A549 (cell line): ENCODE data around the gene HCFC1R1. TPM values are rescaled to one million over a fixed set of nuclear protein-coding genes. Genes with fewer than 3 reads are reported as not detected.

Experiments used
- ATAC-seq, 2 experiments: fragments of 200-7000 bp in 1 of 2; fragments of >200 bp in 1 of 2; cut with Nextera tagmentation in 1 of 2; cut with Tn5 transposase in 1 of 2; 3 replicates each; pipeline versions ENCODE4 v1.8.0 to v1.9.1; 2018 to 2020; ENCODE audit warnings: mild to moderate bottlenecking in 1 of 2, moderate library complexity in 1 of 2
- CTCF ChIA-PET: fragments of 300-600 bp; sonication (Branson Sonifier 250); formaldehyde crosslinking; extraction: SDS; loops from one replicate; lab custom pipeline; 2021; ENCODE audit warnings: antibody characterized with exemption, inconsistent platforms; lab: Yijun Ruan, JAX
- POLR2A ChIA-PET: fragments of 350-600 bp; formaldehyde crosslinking; extraction: SDS; loops from one replicate; lab custom pipeline; 2021; ENCODE audit warnings: antibody characterized with exemption, inconsistent platforms; lab: Yijun Ruan, JAX
- DNase-seq, 2 experiments: peaks; one replicate each; pipeline versions ENCODE4 v3.0.0 to v3.0.0-alpha.2; 2011 to 2016; ENCODE audit warnings: low read depth in 1 of 2, low spot score in 1 of 2
- FAIRE-seq: peaks from 2 replicates; lab custom pipeline; 2011; peaks lifted over from hg19 to GRCh38; lab: Jason Lieb, UNC
- H3K27ac ChIP-seq, 2 experiments: fragments of >200 bp; sonication (Bioruptor Twin); formaldehyde crosslinking; 3 replicates each; pipeline ENCODE4 v1.5.1; 2016 to 2017
- H3K4me1 ChIP-seq: fragments of >200 bp; sonication (Bioruptor Twin); formaldehyde crosslinking; 3 replicates; pipeline ENCODE4 v1.6.1; 2016
- H3K4me2 ChIP-seq: fragments of >200 bp; sonication (Bioruptor Twin); formaldehyde crosslinking; 3 replicates; pipeline ENCODE4 v1.6.1; 2016
- H3K4me3 ChIP-seq: fragments of >200 bp; sonication (Bioruptor Twin); formaldehyde crosslinking; 3 replicates; pipeline ENCODE4 v1.5.1; 2016
- H3K9me3 ChIP-seq: fragments of >200 bp; sonication (Bioruptor Twin); formaldehyde crosslinking; 3 replicates; pipeline ENCODE4 v1.6.1; 2016
- ATOH8 ChIP-seq: fragments of 250-450 bp; sonication (Bioruptor Pico); IDR thresholded peaks from 2 replicates; pipeline ENCODE4 v1.5.0; 2020; ENCODE audit warnings: low read depth, mild to moderate bottlenecking, moderate library complexity
- BCL3 ChIP-seq: fragments of >200 bp; sonication (Bioruptor Twin); formaldehyde crosslinking; IDR thresholded peaks from 3 replicates; pipeline ENCODE4 v1.6.1; 2016
- BHLHE40 ChIP-seq: IDR thresholded peaks from 2 replicates; pipeline ENCODE4 v1.6.1; 2012; ENCODE audit warnings: low read depth, low read length, inconsistent platforms
- CHD2 ChIP-seq: fragments of 150-350 bp; IDR thresholded peaks from 2 replicates; pipeline ENCODE4 v1.6.1; 2014; ENCODE audit warnings: low read length; ENCODE audit not compliant: partially characterized antibody
- CTCF ChIP-seq: fragments of >200 bp; sonication (Bioruptor Twin); formaldehyde crosslinking; IDR thresholded peaks from 3 replicates; pipeline ENCODE4 v1.5.1; 2016
- EHF ChIP-seq: fragments of 250-450 bp; sonication (Bioruptor Pico); IDR thresholded peaks from 2 replicates; pipeline ENCODE4 v1.5.0; 2020; ENCODE audit warnings: mild to moderate bottlenecking
- EHMT2 ChIP-seq: fragments of 200-600 bp; sonication (generic); IDR thresholded peaks from 2 replicates; pipeline ENCODE4 v1.6.1; 2016; ENCODE audit warnings: antibody characterized with exemption, low read depth, mild to moderate bottlenecking, moderate library complexity
- EP300 ChIP-seq, 2 experiments: fragments of >200 bp; sonication (Bioruptor Twin); formaldehyde crosslinking; IDR thresholded peaks; 2 replicates in 1 of 2; 3 replicates in 1 of 2; pipeline ENCODE4 v1.6.1; 2016 to 2017
- ESRRA ChIP-seq: fragments of 150-350 bp; IDR thresholded peaks from 2 replicates; pipeline ENCODE4 v1.6.1; 2014; ENCODE audit warnings: mild to moderate bottlenecking, low read length, borderline replicate concordance
- FOSL2 ChIP-seq, 2 experiments: fragments of 450-650 bp in 1 of 2; fragments of >200 bp in 1 of 2; sonication (Bioruptor Twin) in 1 of 2; formaldehyde crosslinking; IDR thresholded peaks; 2 replicates each; pipeline versions ENCODE4 v1.5.0 to v1.6.1; 2016 to 2020; ENCODE audit warnings: mild to moderate bottlenecking in 1 of 2, moderate library complexity in 1 of 2
- FOXS1 ChIP-seq: fragments of 250-450 bp; sonication (Bioruptor Pico); IDR thresholded peaks from 2 replicates; pipeline ENCODE4 v1.5.0; 2020; ENCODE audit warnings: mild to moderate bottlenecking, moderate library complexity
- HOXB13 ChIP-seq: fragments of 250-450 bp; sonication (Bioruptor Pico); IDR thresholded peaks from 2 replicates; pipeline ENCODE4 v1.5.0; 2020; ENCODE audit warnings: low read depth, mild to moderate bottlenecking, moderate library complexity
- HOXB5 ChIP-seq: fragments of 250-450 bp; sonication (Bioruptor Pico); IDR thresholded peaks from 2 replicates; pipeline ENCODE4 v1.5.0; 2020; ENCODE audit warnings: mild to moderate bottlenecking, moderate library complexity
- KDM5A ChIP-seq: fragments of 200-600 bp; sonication (generic); IDR thresholded peaks from 2 replicates; pipeline ENCODE4 v1.6.1; 2016; ENCODE audit warnings: antibody characterized with exemption, mild to moderate bottlenecking
- MAX ChIP-seq: IDR thresholded peaks from 2 replicates; pipeline ENCODE4 v1.6.1; 2012
- NFE2L2 ChIP-seq: fragments of 150-350 bp; conservative IDR thresholded peaks from 2 replicates; pipeline ENCODE4 v1.6.1; 2014; ENCODE audit warnings: low read length
- PBX3 ChIP-seq: IDR thresholded peaks from 2 replicates; pipeline ENCODE4 v1.6.1; 2012
- PHF8 ChIP-seq: fragments of 200-600 bp; sonication (generic); IDR thresholded peaks from 2 replicates; pipeline ENCODE4 v1.6.1; 2016; ENCODE audit warnings: low read depth, mild to moderate bottlenecking, antibody characterized with exemption, moderate library complexity, borderline replicate concordance
- POLR2AphosphoS2 ChIP-seq: conservative IDR thresholded peaks from 2 replicates; pipeline ENCODE4 v1.6.1; 2012; ENCODE audit warnings: low read length, improper control_type of control experiment, inconsistent platforms
- TFCP2L1 ChIP-seq: fragments of 250-450 bp; sonication (Bioruptor Pico); IDR thresholded peaks from 2 replicates; pipeline ENCODE4 v1.5.0; 2021; ENCODE audit warnings: mild to moderate bottlenecking
- ZNF302 ChIP-seq: fragments of 250-450 bp; sonication (Bioruptor Pico); IDR thresholded peaks from 2 replicates; pipeline ENCODE4 v1.9.0; 2021; ENCODE audit warnings: inconsistent platforms, mild to moderate bottlenecking, moderate library complexity
- WGBS: methylation state at CpG from one replicate; pipeline ENCODE4 v1.1.6; 2017; ENCODE audit errors: missing lambda C conversion rate; 5-methylcytosine and 5-hydroxymethylcytosine counted together
- polyA plus RNA-seq, 4 experiments: library from polyadenylated mRNA; depleted of rRNA in 3 of 4; stranded (reverse); fragments of >200 nt; fragmentation: RNase III in 1 of 4; extraction: RNeasy Plus Mini Kit Qiagen cat#74134 plus additional on column Dnase treatment in 1 of 4; gene quantifications; 2 replicates in 3 of 4; 3 replicates in 1 of 4; pipeline ENCODE4 v1.2.3, GENCODE V29; 2011 to 2017

HCFC1R1 gene
- polyA plus RNA-seq, 2 of the 4 experiments (the other 2 are of a cell fraction), result 46.4 to 179 TPM

- TF ChIP-seq HOXB5 (CRISPR knock-in tag) (no peak), TFCP2L1 (CRISPR knock-in tag) (no peak), PHF8 (no peak), PBX3 (no peak), NFE2L2 (no peak), HOXB13 (CRISPR knock-in tag) (no peak)
Measured at GRCh38 chr16:3066440-3066748, 42.7 kb upstream of the HCFC1R1 start (continued).

GRCh38 chr16:3065742-3066439 lies 42.1 kb upstream of the HCFC1R1 start:
- FAIRE-seq (no peak), DNase-seq (no peak), ATAC-seq (no peak)
- H3K4me2 ChIP-seq, result peak overlapping the region; percentile 54
- 89% methylated on average over 25 of the region's 26 CpGs for WGBS
- peak overlapping the region; percentile 57 to 69 for H3K27ac ChIP-seq
- ChIA-PET POLR2A (no interaction called here), CTCF (interaction anchor here (0.9 to 12.4 kb wide), 9 partner anchors 14 to 108 kb away, joined by 3 to 186 read pairs (median 4); partner anchors contain the start of genes ZNF213 and ZSCAN10)
- H3K9me3 ChIP-seq, result no peaks in the 10 kb centered on the region
- peaks cover 17% of the 10 kb centered on the region for H3K4me1 ChIP-seq
- TF ChIP-seq CHD2, result no peak
- TF ChIP-seq POLR2AphosphoS2, result no peak
- TF ChIP-seq HOXB13 (CRISPR knock-in tag), result no peak
- H3K4me3 ChIP-seq, result peak overlapping the region; percentile 17; the same call in 1 of the 3 replicates

GRCh38 chr16:3065069-3065741 lies 41.5 kb upstream of the HCFC1R1 start, which contains the start of gene IL32:
Gene IL32 (plus strand): TSS chr16:3065640. CDS start chr16:3065812, 172 bp downstream.
- DNase-seq (peak; percentile 66 to 71), ATAC-seq (peak; percentile 49 to 75; a peak in 5 of 6 replicates)
- TF ChIP-seq PBX3, result no peak
- no peak for TF ChIP-seq BHLHE40
- TF ChIP-seq EHMT2, result no peak
- TF ChIP-seq TFCP2L1 (CRISPR knock-in tag), result no peak
- no peak for TF ChIP-seq CTCF
- no peak for TF ChIP-seq FOXS1 (CRISPR knock-in tag)
- no peak for TF ChIP-seq KDM5A
- TF ChIP-seq EP300 (IDR thresholded peaks at IDR 0.05), result no peak
- TF ChIP-seq BCL3, result no peak
- TF ChIP-seq ATOH8, result no peak
- no peak for TF ChIP-seq FOSL2 (IDR thresholded peaks at IDR 0.05)
- no peak; the same call in 1 of the 2 replicates for TF ChIP-seq FOSL2 (CRISPR knock-in tag; IDR thresholded peaks at IDR 0.05)
- no peak for TF ChIP-seq EHF
- peak; percentile 19; the same call in 1 of the 2 replicates for TF ChIP-seq MAX
- TF ChIP-seq ZNF302 (CRISPR knock-in tag), result no peak
- peak; percentile 26; the same call in 1 of the 2 replicates for TF ChIP-seq ESRRA
- TF ChIP-seq, all 56 proteins: peak for 2
- no peak for FAIRE-seq
- Histone ChIP-seq H3K4me2 (peak within 1 kb of the TSS; percentile 54), H3K4me1 (peaks cover 17% of the 10 kb centered on the region), H3K4me3 (peak within 1 kb of the TSS; percentile 17; the same call in 1 of the 3 replicates), H3K9me3 (no peaks in the 10 kb centered on the region), H3K27ac (peak within 1 kb of the TSS; percentile 57 to 69)
- POLR2A ChIA-PET, result no interaction called here
- CTCF ChIA-PET, result interaction anchor here (0.9 to 12.4 kb wide), 9 partner anchors 13 to 109 kb away, joined by 3 to 186 read pairs (median 4); partner anchors contain the start of genes ZNF213 and ZSCAN10
- 40% methylated on average over 13 of the region's 13 CpGs for WGBS
